Placental epithelial cell (primary cell): Measurements from ENCODE around the gene PRR23A. TPM values are rescaled to one million over a fixed set of nuclear protein-coding genes. Genes with fewer than 3 reads are reported as not detected.

Experiments
- total RNA-seq: library from RNA; depleted of rRNA; stranded (reverse); fragments of >200 nt; gene quantifications from 2 replicates; pipeline ENCODE4 v1.2.3, GENCODE V29; 2012

PRR23A gene
- total RNA-seq = not detected in 2 replicates

DNA sequence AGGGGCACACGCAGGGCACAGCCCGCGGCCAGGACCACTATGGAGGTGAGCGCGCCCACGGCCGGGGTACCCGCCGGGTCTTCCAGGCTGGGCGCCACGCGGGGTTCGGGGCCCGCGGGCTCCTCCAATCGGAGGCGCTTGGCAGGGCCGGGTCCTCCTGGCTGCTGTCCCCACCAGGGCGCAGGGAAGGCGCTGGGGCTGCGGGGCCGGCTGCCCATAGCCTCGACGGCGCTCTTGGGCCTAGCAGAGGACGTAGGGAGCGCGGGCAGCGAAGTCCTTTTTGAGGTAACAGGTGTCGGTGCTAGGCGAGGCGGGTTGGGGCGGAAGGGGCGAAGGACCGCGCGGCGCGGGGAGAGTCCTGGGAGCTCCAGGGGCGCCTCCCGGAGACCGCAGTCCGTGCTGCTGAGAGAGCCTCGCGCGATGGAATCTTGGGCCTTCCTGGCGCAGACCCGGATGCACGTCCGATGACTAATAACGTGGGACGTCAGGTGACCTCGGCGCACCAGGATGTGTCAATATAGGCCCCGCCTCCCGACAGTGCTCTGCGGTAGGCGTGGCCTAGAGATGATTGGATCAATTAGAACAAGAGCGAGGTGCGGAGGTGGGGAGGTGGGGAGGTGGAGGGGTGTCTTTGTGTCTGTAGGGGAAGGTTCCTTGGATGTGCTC, at the start of gene PRR23A:
Gene PRR23A, minus strand, starts transcription at position 218 of the 666 bp plus-strand sequence. Its CDS starts 0 bp downstream, at position 218.

GRCh38 chr3:139044366-139045210, 38.5 kb upstream of the PRR23A start, which contains the start of gene PRR23C:
Gene PRR23C, minus strand, starts transcription at chr3:139044892. Its CDS starts 272 bp downstream, at chr3:139044620.

GRCh38 chr3:139020868-139021234, 14.8 kb upstream of the PRR23A start, which contains the start of gene PRR23B:
Gene PRR23B, minus strand, starts transcription at chr3:139020926. Its CDS starts 265 bp downstream, at chr3:139020661.

Other genes with a start within 250 kb of the PRR23A start
- gene PIK3CB, start 171.3 kb downstream of the PRR23A start, total RNA-seq = 7.5 and 9.9 TPM in 2 replicates
- 0.79 and 1.2 TPM in 2 replicates for gene FOXL2, start 59.1 kb downstream of the PRR23A start, total RNA-seq
- 0.79 and 1.4 TPM in 2 replicates for gene FOXL2NB, start 59.1 kb downstream of the PRR23A start, total RNA-seq
- gene PRR23B, start 14.7 kb upstream of the PRR23A start, total RNA-seq = not detected in 2 replicates
- gene PRR23C, start 38.6 kb upstream of the PRR23A start, total RNA-seq = not detected in 2 replicates